ENCODE data around the gene MAFF.
"Not testable (repeated sequence)": the region's sequence is repeated elsewhere in the genome, so short reads cannot be mapped to it uniquely, and the experiment has no call there.

The MAFF gene

DNA sequence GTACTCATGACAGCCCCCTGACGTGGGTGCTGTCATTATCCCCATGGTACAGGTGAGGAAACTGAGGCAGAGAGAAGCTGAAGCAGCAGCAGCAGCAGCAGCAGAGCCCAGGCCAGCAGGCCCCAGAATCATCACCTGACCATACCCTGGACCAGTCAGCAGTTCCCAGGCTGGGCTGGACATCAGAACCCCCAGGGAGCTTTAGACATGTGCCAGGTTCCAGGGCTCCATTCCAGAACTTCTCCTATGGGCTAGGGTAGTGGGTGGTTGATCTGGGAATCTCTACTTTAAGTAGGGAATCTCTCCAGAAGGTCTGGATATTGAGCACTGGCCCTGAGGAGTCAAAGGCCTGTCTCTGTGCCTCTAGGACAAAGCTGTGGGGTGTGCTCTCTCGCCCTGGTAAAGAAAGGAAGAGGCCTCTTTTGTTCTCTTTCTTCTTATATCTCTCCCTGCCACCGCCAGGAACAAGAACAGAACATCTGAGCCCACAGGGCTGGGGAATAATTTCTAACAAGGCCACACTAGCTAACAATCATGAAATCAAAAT is 26.6 kb downstream of the MAFF start:
- DNase-seq = no peak

DNA sequence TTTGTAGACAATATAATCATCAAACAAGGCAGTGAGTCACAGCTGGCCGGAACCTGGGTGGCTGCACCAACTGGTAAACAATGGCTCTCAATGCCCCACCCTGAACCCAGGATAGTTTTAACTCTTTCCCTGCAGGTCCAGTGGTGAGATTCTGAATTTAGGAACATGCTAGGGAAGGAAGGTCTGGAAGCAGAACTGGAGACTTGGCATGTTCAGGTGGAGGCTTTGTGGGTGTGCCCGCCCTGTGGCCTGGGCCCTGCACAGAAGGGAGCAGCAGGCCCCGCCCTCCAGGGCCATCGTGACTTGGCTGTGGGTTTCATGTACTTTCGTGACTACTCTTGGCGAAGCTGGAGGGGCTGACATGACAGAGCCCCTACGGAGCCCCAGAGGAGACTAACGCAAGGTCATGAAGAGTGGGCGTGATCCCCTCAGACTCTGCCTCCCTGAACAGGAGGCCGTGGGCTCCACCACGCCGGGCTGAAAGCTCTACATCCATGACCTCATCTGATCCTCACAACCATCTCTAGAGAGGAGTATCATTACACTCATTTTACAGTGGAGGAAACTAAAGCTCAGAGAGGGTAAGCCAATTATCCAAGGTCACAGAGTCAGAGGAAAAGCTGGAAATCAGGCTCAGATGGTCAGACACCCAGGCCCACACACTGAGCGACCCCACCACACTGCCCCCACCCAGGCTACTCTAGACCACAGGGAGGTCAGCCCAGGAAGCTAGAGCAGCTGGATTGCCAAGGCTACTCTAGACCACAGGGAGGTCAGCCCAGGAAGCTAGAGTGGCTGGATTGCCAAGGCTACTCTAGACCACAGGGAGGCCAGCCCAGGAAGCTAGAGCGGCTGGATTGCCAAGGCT is 27.3 kb downstream of the MAFF start:
- no peak for DNase-seq

DNA sequence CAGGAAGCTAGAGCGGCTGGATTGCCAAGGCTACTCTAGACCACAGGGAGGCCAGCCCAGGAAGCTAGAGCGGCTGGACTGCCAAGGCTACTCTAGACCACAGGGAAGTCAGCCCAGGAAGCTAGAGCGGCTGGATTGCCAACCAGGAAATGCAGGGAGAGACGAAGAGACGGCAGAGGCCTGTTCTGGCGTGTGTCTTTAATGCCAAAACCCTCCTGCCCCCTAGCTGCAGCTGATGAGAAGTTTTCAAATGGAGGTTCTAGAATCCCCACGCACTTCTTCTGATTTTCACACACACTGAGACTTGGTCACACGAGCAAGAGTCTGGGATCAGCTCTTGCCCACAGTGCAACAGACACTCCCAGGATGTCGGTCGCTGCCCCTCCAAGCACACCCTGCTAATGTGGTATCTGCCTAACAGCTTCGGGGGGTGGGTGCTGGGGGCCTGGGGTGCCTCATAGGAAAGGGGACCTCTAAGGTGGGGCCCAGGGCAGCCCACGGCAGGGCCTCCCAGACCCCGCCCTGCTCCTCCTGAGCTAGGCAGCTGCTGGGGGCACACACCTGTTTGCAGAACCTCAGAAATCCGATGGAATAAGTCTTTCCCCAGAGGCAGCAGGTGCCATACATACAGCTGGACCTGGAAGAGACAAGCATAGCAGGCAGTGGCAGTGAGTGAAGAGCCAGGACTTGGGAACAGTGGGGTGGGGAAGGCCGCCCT is 28.5 kb downstream of the MAFF start:
- DNase-seq = peak; percentile 53

DNA sequence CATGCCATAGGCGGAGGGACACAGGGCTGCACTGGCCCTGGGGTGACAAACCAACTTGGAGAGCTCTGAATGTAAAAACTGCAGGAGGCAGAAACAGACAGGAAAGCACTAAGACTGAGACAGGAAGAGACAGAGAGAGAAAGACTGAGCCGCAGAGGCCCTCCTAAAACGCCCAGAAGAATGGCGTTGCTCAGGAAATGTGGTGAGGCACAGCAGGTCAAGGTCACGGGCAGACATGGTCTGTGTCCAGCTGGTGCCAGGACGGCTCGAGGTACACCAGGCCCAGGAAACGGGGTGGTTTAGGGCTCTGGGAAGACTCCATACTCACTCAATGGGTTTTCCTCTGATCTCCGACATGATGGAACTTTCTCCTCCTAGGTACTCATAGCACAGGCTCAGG is 29.1 kb downstream of the MAFF start:
- no peak for DNase-seq

DNA sequence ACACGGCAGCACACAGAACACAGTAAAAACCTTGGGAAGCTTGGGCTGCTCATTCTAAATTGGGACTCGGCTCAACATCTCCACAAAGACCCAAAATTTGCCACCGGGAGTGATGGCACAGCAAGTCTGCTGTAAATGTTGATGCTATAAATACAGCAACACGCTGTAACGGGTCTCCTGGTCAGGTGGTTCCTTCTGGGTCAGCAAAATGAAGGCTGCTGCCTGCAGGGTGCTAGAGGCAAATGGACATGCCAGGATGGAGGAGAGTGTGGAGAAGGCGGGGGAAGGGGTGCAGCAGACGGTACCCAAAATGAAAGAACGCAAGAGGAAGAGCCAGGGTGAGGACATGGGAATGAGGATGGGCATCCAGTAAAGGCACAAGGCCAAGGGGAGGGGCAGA is 30.4 kb downstream of the MAFF start:
- no peak for DNase-seq

DNA sequence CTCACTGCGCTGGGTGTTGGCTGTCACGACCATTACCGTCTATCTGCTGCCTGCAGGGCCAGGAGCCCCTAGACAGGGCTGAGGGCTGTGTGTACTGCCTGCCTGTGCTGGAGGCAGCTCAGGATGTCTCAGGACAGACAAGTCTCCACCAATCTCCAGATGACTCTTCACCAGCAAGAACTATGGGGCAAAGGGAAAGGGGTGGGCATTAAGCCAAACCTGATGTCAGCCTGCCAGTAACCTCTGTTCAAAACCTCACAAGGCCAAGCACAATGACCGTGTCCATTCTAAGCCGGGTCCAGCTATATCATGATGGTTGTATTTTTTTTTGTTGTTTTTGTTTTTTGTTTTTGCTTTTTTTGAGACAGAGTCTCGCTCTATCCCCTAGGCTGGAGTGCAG is 31.6 kb downstream of the MAFF start:
- no peak for DNase-seq

DNA sequence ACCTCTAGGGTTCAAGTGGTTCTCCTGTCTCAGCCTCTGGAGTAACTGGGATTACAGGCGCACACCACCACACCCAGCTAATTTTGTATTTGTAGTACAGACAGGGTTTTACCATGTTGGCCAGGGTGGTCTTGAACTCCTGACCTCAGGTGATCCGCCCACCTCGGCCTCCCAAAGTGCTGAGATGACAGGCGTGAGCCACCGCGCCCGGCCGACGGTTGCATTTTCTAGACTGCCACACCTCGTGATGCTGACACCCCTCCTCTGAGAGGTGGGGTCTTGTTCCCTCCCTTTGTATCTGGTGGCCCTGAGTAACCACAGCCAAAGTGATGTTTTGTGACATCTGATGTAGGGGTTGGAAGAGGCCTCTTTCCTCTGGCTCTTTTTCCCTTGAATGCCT is 32.1 kb downstream of the MAFF start:
- not testable (repeated sequence) for DNase-seq

DNA sequence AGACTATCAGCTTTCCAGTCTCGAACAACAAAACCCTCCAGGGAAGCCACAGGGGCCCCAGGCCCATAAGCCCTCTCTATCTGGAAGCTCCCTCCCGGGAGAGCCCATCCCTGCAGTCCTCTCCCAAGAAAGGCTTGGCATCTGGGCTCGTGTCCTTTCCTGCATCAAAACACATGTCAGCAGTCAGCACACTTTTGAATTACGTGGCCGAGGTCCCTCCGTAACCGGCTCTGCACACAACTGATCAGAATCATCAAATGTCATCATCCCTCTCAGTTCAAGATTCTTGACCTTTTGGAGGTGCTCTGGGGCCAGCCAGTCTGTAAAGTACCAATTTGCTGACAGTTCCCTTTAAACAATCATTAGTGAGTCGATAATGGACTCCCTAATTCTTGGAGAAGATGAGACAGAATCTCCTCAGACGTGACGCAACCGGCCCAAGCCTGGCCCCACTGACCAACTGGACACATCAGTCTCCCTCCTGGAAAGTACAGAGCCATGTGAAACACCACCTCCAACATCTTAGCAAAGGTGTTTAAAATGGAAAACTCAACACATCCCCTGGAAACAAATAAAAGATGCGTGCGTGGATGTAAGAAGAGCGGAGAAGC is 33.6 kb downstream of the MAFF start:
- DNase-seq = no peak

DNA sequence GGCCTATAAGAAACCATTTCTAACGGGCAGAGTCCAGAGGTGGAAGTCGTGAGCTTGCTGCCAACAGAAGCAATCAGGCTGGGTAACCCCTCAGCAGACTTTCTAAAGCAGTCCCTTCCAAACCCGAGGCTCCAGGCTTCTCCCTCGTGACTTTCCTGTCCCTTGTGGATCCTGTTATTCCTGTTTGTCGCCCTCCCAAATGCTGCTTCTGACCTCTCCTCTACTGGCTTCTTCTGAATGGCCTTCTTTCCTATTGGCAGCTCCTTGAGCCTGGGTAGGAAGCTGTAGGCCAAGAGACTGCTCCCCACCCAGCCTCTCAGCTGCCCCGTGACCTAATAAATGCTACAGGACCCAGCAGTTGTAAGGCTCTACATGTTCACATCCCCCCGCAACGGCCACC is 35.0 kb downstream of the MAFF start:
- DNase-seq = no peak

DNA sequence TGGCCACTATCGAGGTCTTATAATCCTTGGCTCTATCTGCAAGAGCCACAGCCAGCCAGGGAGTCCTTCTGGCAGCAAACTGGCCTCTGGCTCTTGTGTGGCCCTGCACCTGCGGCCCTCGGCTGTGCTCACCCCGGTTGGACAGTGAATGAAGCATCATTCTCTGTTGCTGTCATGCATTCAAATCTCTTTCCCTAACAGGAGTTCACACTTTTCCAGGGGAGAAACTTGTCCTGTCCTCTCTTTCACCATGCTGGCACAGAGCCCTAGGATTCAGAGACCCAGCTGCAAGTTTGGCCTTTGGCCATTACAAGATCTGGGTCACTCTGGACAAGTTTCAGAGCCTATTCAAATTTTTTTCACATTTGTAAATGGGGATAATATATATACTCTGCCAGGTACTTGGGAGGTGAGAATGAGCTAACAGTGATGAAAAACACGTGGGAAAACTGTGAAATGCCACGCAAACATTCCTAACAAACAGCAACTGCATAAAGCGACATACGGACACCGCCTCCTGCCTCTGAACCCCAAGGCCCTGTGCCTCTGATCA is 36.8 kb downstream of the MAFF start:
- no peak for DNase-seq

DNA sequence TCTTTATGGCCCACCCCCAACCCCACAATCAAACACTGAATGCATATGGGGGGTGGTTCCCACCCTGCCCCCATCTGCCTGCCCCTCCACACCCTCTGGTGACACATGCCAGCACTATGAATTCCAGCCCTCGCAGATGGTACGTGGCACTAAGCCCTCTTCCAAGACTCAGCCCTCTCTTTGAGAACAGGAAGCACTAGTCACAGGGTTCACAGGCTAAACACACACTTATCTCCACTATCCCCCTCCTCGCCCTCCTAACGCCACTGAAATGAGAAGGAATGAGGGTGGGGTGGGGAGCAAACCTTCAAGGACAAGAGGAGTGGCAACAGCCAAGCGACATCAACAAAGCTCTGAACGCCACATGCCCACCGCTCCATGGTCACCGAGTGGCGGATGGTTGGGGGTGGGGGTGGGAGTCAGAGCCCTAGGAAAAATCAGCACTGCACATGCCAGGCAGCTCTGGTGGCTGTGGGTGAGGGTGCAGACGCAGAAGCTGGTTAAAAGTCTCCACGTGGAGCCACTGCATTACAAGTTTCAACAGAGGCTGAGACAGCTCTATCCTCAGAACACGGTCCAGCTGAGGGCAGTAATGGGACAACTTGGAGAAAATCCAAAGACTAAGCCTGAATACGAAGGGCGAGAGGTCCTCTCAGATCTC is 37.4 kb downstream of the MAFF start:
- DNase-seq = no peak

DNA sequence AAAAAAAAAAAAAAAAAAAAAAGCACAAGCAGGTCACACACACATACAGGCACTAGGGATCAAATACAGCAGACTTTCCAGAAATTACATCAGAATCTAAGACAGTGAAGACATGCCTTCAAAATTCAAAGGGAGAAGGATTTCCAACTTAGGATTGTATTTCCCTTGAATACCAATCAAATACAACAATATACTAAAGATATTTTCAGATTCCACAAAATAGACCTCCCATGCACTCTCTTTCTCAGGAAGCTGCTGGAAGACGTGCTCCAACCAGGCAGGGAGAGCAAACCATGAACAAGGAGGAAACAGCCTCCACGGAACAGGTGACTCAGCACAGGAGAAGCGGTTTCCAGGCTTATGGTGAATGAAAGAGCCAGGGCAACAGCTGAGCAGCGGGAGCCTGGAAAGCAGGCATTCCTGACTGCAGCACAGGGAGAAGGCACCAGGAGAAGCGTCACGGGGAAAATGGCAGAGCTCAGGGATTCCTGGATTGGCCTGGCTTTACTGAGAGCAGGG is 39.0 kb downstream of the MAFF start:
- DNase-seq = no peak

DNA sequence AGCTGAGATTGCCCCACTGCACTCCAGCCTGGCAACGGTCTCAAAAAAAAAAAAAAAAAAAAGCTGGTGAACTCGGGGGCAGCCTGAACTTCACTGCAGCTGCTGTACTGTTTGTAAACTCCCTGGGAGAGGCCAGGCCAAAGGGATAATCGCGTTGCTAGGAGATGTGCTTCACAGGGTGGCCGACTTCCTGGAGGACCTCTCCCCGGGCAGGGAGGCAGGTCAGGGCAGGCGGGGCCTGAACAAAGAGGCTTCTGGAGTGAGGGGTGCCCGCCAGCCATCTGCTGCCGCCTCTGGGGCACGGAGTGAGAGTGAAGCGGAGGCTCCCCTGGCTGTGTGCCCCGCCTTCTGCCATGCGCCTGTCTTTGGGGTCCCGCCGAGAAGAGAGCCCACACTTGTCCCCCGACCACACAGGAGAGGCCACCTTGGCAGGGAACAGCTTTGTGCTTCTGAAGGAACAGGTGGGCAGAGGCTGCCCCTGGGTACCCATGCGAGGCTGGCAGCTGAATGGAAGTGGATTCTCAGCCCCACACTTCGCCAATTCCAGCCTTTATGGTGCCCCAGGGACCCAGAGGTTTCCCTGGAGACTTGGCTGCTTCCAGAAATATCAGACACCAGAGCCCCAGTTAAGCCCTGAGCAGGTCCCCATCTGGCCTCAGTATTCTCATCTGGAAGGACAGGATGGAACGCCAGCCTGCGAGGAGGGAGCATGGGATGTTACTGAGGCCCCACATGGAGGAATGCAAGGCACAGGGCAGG is 41.4 kb downstream of the MAFF start:
- no peak for DNase-seq

DNA sequence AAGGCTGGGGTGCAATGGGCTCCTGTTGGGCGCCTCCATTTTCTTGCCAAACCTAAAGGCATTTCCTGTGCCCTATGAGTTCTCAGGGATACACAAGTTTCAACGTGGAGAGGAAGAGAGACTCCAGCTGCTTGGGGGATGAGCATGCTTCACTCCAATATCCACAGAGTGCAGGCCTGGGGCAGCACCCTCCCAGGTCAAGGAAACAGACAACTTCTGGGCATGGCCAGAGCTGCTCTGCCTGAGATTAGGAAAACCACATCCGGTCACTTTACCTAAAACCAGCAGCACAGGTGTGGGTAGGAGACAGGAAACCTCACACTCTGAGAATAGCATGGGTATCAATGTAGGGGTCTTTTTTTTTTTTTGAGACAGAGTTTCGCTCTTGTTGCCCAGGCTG is 42.3 kb downstream of the MAFF start:
- DNase-seq = no peak

DNA sequence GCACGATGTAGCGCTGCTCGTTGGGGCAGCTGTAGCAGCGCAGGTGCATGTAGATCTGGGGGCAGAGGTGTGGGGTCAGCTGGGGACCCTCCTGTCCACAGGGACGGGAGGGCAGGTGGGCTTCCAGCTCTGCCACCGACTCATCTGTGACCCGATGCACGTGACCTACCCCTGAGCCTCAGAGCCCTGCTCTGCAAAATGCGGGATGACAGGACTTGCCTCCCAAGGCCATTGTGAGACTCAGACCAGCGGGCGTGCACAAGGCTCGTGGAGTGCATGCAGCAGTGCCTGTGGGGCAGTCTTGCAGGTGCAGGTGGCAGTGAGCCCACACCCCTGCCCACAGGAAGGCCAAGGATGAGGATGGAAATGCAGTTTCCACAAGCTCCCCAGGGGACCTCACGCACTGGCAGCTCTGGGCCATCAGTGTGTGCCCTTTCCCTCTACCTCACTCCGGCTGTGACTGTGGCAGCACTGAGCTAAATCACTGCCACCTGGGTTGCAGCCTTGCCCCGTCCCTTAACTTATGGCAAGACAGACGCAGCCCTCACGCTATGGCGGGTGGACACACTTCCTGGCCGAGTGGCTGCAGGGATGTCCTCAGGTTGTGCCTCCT is 44.4 kb downstream of the MAFF start:
- no peak for DNase-seq

DNA sequence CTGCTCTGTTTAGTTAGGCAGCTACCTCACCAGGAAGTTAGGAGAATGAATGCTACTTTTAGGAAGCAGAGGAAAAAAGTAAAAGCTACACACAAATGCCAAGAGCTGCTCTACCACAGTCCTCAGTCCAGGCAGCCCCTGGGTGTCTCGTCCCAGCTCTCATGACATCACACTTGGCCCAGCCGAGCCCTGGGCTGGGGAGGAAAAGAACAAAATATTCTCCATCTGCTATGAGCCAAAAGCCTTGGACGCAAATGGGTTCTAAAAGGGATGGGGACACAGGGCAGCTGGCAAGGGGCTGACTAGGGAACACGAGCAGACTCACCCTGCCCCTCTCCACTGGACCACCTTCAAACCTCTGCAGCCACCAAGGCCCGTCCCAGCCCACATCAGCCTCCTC is 44.9 kb downstream of the MAFF start:
- DNase-seq = no peak

DNA sequence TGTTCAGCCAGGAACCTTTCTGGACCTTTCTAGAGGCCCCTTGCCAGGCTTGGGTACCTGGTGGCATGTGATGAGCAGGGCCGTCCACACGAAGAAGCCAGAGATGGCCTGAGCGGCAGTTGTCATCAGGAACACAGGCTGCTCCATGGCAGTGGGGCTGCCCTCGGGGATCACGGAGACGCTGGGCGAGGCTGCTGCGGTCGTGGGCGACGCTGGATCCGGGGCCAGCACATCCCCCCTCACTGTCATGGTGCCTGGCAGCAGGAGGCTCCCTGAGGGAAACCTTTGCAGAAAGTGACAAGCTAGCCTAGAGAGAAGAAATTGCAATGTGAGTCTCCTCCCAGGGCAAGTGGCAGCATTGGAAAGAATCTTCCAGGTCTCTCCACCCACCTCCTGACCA is 45.9 kb downstream of the MAFF start:
- DNase-seq = no peak

DNA sequence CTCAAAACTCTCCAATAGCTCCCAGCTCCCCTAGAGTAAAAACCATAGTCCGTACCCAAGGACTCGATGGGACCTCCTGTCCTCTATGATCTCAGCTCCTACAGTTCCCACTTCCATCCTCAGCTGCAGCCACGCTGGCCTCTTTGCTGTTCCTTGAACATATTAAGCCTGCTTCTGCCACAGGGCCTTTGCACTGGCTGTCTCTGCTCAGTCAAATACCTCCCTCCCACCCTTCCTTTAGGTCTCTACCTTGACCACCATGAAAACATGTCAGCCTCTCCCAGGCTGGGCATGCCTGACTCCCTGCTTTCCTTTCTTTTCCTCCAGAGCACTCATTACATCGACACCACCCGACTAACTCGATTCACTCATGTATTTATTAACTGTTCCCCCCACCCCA is 46.5 kb downstream of the MAFF start:
- DNase-seq = no peak

DNA sequence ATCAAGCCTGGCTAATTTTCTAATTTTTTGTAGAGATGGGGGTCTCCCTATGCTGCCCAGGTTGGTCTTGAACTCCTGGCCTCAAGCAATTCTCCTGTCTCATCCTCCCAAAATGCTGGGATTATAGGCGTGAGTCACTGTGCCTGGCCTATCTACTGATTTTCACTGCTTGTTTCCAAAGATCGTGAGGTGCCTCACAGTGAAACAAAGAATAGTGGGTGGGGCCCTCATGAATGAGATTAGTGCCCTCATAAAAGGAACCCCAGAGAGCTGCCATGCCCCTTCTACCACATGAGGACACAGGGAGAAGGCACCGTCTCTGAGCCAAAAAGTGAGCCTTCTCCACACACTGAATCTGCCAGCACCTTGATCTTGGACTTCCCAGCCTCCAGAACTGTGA is 47.5 kb downstream of the MAFF start:
- DNase-seq = no peak

DNA sequence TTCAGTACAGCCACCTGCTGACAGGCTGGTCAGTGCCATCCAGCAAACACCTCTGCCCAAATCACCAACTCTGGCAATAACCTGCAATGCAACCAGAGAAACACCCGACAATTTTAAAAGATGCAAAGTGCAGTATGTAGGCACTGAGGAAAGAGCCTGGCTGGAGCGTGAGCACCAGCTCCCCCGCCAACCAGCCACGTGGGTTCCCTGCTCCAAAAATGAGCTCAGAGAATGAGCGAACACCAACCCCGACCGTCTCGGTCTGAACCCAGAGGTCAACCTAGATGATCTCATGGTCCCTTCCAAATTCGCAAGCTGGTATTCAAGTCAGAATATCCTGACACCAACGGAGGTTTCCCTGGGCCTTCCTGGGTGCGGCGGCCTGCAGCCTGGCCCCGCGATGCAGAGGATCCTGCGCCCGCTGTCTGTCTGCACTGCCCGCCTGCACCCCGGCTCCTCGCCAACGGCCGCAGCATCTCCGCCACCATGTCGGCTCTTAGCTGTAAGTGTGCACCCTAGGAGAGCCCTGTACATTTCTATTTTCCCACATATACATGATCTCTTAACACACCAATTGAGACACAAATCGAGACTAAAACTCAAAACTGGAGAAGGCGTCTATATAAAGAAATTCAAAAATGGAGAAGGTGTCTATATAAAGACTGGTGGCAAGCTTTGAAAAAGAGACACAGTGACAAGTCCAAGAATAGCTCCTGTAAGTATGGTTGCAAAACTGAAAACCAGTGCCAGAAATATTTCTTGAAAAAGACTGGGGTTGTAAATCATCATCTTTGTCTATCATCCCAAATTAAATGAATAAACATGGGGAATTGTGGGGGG is 48.2 kb downstream of the MAFF start:
- no peak for DNase-seq

Measured in CD4-positive, alpha-beta T cell treated with Interleukin-21 for 1 hour (primary cell).